ENCODE measurements around the gene WDR53.
"Not testable (repeated sequence)": the region's sequence is repeated elsewhere in the genome, so short reads cannot be mapped to it uniquely, and the experiment has no call there.

WDR53 gene

GRCh38 chr3:196568246-196569002 is at the start of gene WDR53, which contains the start of gene FBXO45:
Gene WDR53 (minus strand): TSS chr3:196568554. CDS start chr3:196561475, 7,079 bp downstream.
Gene FBXO45 (plus strand): TSS chr3:196568660. CDS start chr3:196568985, 325 bp downstream.
- peak; percentile 92 for DNase-seq (ENCODE audit: low read depth)

GRCh38 chr3:196617256-196617655 is 48.9 kb upstream of the WDR53 start:
- no peak for DNase-seq (ENCODE audit: low read depth)

GRCh38 chr3:196615234-196615633 is 46.9 kb upstream of the WDR53 start:
- DNase-seq (ENCODE audit: low read depth): not testable (repeated sequence)

GRCh38 chr3:196611761-196612483 is 43.6 kb upstream of the WDR53 start:
- DNase-seq (ENCODE audit: low read depth): no peak

GRCh38 chr3:196609805-196610515 is 41.6 kb upstream of the WDR53 start:
- DNase-seq (ENCODE audit: low read depth): no peak

- DNase-seq (ENCODE audit: low read depth): peak; percentile 62
These were observed 41.0 kb upstream of the WDR53 start for GRCh38 chr3:196609343-196609775.

- no peak for DNase-seq (ENCODE audit: low read depth)
These were observed 40.3 kb upstream of the WDR53 start for GRCh38 chr3:196608693-196609092.

- DNase-seq (ENCODE audit: low read depth): no peak
These were observed 36.2 kb upstream of the WDR53 start for GRCh38 chr3:196604548-196604947.

- DNase-seq (ENCODE audit: low read depth): no peak
These were observed 35.3 kb upstream of the WDR53 start for GRCh38 chr3:196603683-196604082.

- DNase-seq (ENCODE audit: low read depth): no peak
These were observed 34.3 kb upstream of the WDR53 start for GRCh38 chr3:196602673-196603072.

- no peak for DNase-seq (ENCODE audit: low read depth)
These were observed 32.0 kb upstream of the WDR53 start for GRCh38 chr3:196600359-196600758.

GRCh38 chr3:196599734-196600128 is 31.4 kb upstream of the WDR53 start:
- DNase-seq (ENCODE audit: low read depth): no peak

GRCh38 chr3:196597971-196598733 is 29.8 kb upstream of the WDR53 start:
- DNase-seq (ENCODE audit: low read depth): not testable (repeated sequence)

GRCh38 chr3:196596355-196596754 is 28.0 kb upstream of the WDR53 start:
- no peak for DNase-seq (ENCODE audit: low read depth)

- DNase-seq (ENCODE audit: low read depth): no peak
These were observed 21.9 kb upstream of the WDR53 start for GRCh38 chr3:196590279-196590678.

- peak; percentile 20 for DNase-seq (ENCODE audit: low read depth)
These were observed 16.8 kb upstream of the WDR53 start for GRCh38 chr3:196585044-196585757.

GRCh38 chr3:196572389-196572788 is 4.0 kb upstream of the WDR53 start:
- no peak for DNase-seq (ENCODE audit: low read depth)

- not testable (repeated sequence) for DNase-seq (ENCODE audit: low read depth)
These were observed 2.0 kb upstream of the WDR53 start for GRCh38 chr3:196570332-196570731.

- DNase-seq (ENCODE audit: low read depth): no peak
These were observed 706 bp upstream of the WDR53 start for GRCh38 chr3:196569003-196569516.

- DNase-seq (ENCODE audit: low read depth): no peak
These were observed 4.6 kb downstream of the WDR53 start for GRCh38 chr3:196563721-196564225.

- no peak for DNase-seq (ENCODE audit: low read depth)
These were observed 8.5 kb downstream of the WDR53 start for GRCh38 chr3:196559826-196560225.
